CD4-positive, CD25-positive, alpha-beta regulatory T cell (primary cell): ENCODE data around the gene FLT1. TPM values are rescaled to one million over a fixed set of nuclear protein-coding genes. Genes with fewer than 3 reads are reported as not detected.

Experiments used
- ATAC-seq, 2 donors: fragments of 150-1000 bp; cut with Tn5 transposase; one replicate each; pipeline ENCODE4 v1.10.0; 2021; ENCODE audit warnings: low read depth in 2 of 2, moderate number of reproducible peaks in 2 of 2, moderate library complexity in 1 of 2
- DNase-seq, 3 donors: peaks; one replicate each; pipeline versions ENCODE4 v3.0.0 to v3.0.0-alpha.2; 2012 to 2022; ENCODE audit warnings: mixed read lengths in 1 of 3
- H3K27ac ChIP-seq: one replicate; pipeline ENCODE4 v1.7.0; 2013; ENCODE audit warnings: mild to moderate bottlenecking, low read length; ENCODE audit not compliant: insufficient read depth, poor library complexity, severe bottlenecking
- H3K27me3 ChIP-seq: one replicate; pipeline ENCODE4 v1.7.0; 2013; ENCODE audit warnings: low read length; ENCODE audit not compliant: control insufficient read depth, insufficient read depth
- H3K36me3 ChIP-seq: one replicate; pipeline ENCODE4 v1.7.0; 2013; ENCODE audit warnings: mild to moderate bottlenecking, low read length, moderate library complexity; ENCODE audit not compliant: control insufficient read depth, insufficient read depth
- H3K4me1 ChIP-seq: 2 replicates; pipeline ENCODE4 v1.7.0; 2013; ENCODE audit warnings: mild to moderate bottlenecking, low read length; ENCODE audit not compliant: insufficient read depth, control insufficient read depth, poor library complexity, severe bottlenecking
- H3K4me3 ChIP-seq: one replicate; pipeline ENCODE4 v1.7.0; 2013; ENCODE audit warnings: low read depth, mild to moderate bottlenecking, low read length, moderate library complexity
- H3K9me3 ChIP-seq, 2 experiments: 1 replicate in 1 of 2; 2 replicates in 1 of 2; pipeline ENCODE4 v1.7.0; 2013; ENCODE audit warnings: low read length in 2 of 2, mild to moderate bottlenecking in 1 of 2, moderate library complexity in 1 of 2; ENCODE audit not compliant: control insufficient read depth in 2 of 2
- H3K27ac Mint-ChIP-seq, 3 donors: one replicate each; pipeline ENCODE4 v1.8.0; 2020 to 2022; ENCODE audit warnings: mild to moderate bottlenecking in 3 of 3, mixed read lengths in 3 of 3, moderate library complexity in 2 of 3
- H3K27me3 Mint-ChIP-seq: one replicate; pipeline ENCODE4 v1.8.0; 2022; ENCODE audit warnings: mild to moderate bottlenecking, mixed read lengths
- H3K36me3 Mint-ChIP-seq: one replicate; pipeline ENCODE4 v1.8.0; 2020; ENCODE audit warnings: mixed read lengths
- H3K4me1 Mint-ChIP-seq, 4 donors: one replicate each; pipeline ENCODE4 v1.8.0; 2020 to 2022; ENCODE audit warnings: mixed read lengths in 4 of 4, mild to moderate bottlenecking in 1 of 4
- H3K4me3 Mint-ChIP-seq, 4 donors: one replicate each; pipeline ENCODE4 v1.8.0; 2020 to 2022; ENCODE audit warnings: mild to moderate bottlenecking in 4 of 4, mixed read lengths in 4 of 4, moderate library complexity in 3 of 4
- H3K9me3 Mint-ChIP-seq, 7 donors: one replicate each; pipeline ENCODE4 v1.8.0; 2020 to 2022; ENCODE audit warnings: mixed read lengths in 7 of 7, mild to moderate bottlenecking in 3 of 7, moderate library complexity in 2 of 7
- polyA plus RNA-seq, 4 donors: library from polyadenylated mRNA; unstranded; fragments of 300-500 nt; fragmentation: Illumina TruSeq; gene quantifications; one replicate each; pipeline ENCODE4 v1.2.3, GENCODE V29; 2021
- total RNA-seq: library from RNA; stranded (reverse); gene quantifications from one replicate; pipeline ENCODE4 v1.2.3, GENCODE V29; 2022

Gene FLT1
- total and polyA plus RNA-seq, 5 donors from 2014 or later: 0.11 to 0.89 (median 0.28) TPM; not detected in 2

DNA sequence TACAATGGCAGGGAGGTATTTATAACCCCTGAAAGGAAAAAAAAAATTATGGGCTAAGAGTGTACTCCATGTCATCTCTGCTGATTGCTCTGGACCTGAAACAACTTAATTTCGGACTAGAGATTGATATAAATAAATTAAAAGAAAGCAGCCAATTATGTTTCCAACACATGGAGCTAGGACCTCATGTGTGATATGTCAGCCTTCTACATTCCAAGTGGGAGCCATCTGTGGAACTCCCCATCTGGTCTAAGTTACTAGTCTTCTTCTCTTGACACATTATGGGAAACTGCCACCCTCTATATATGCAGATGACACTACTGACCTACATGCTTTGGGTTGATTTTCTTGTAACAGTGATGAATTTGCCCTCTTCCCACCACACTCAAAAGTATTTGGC lies 86.1 kb downstream of the FLT1 start:
- H3K9me3 Mint-ChIP-seq: no peaks in the 10 kb centered on the region
- H3K4me1 Mint-ChIP-seq: peaks cover 0 to 2% (median 0%) of the 10 kb centered on the region in 4 donors
- DNase-seq (no peak), ATAC-seq (no peak)
- H3K27ac ChIP-seq: no peak overlapping the region
- H3K9me3 ChIP-seq: no peaks in the 10 kb centered on the region
- no peaks in the 10 kb centered on the region for H3K36me3 Mint-ChIP-seq
- H3K27me3 Mint-ChIP-seq: peaks cover 20% of the 10 kb centered on the region
- H3K27me3 ChIP-seq: no peaks in the 10 kb centered on the region
- H3K4me3 Mint-ChIP-seq: no peak overlapping the region
- no peaks in the 10 kb centered on the region for H3K36me3 ChIP-seq
- no peak overlapping the region for H3K4me3 ChIP-seq
- no peaks in the 10 kb centered on the region for H3K4me1 ChIP-seq
- no peak overlapping the region for H3K27ac Mint-ChIP-seq

DNA sequence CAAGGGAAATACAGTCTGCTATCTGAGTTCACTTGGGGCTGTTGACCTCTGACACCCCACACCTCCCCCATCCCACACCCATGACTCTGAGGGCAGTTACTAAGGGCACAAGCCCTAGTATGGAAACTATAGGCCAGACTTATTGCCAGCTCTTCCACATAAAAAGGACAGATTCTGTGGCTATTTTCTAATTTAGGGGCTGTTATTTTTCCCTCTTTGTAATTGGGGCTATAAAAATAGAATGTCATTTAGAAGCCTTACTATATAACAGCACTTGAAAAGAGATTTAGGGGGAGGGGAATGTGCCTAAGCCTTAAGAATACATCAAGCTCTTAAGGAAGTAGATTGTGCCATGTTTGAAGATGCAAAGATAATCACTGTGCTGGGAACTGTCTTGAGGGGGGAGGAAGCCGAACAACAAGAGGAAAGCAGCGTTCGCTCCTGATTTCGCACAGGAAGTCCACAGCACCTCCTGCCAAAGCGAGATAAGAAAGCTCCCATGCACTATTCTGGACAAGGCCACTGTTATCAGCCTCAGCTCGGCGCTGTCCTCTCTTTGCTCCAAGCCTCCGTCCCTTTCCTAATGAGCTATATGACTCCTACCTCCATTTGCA lies 86.6 kb downstream of the FLT1 start:
- H3K27ac ChIP-seq: no peak overlapping the region
- Mint-ChIP-seq H3K9me3 (no peaks in the 10 kb centered on the region), H3K27me3 (peaks cover 22% of the 10 kb centered on the region), H3K4me3 (no peak overlapping the region), H3K27ac (no peak overlapping the region), H3K36me3 (no peaks in the 10 kb centered on the region), H3K4me1 (peaks cover 0 to 2% (median 0%) of the 10 kb centered on the region in 4 donors)
- no peaks in the 10 kb centered on the region for H3K36me3 ChIP-seq
- DNase-seq (no peak), ATAC-seq (no peak)
- H3K4me1 ChIP-seq: no peaks in the 10 kb centered on the region
- H3K4me3 ChIP-seq: no peak overlapping the region
- H3K27me3 ChIP-seq: no peaks in the 10 kb centered on the region
- no peaks in the 10 kb centered on the region for H3K9me3 ChIP-seq

DNA sequence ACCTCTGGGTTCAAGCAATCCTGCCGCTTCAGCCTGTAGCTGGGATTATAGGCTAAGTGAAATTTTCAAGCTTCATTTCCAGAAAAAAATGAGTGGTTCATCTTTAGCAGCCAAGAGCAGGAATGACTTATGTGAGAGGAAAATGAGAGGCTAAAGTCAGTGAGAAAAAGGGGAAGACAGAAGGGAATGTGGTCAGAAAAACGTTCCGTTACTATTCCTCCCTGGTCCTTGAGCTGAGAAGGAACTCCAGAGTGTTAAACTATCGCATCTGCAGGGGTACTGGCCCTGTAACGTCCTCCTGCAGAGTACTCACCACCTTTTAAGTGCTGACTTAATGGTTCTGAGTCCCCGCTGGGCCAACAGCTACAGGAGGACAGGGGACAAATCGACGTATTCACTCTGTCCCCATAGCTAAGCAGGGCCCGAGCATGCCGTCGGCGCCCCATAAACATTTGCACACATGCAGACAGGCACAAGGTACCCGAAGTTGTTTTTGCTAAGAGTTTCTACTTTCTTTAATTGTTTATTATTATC lies 88.1 kb downstream of the FLT1 start:
- ATAC-seq (no peak), DNase-seq (no peak)
- Mint-ChIP-seq H3K4me1 (peaks cover 0 to 2% (median 0%) of the 10 kb centered on the region in 4 donors), H3K36me3 (no peaks in the 10 kb centered on the region), H3K9me3 (no peaks in the 10 kb centered on the region), H3K4me3 (no peak overlapping the region), H3K27ac (no peak overlapping the region), H3K27me3 (peaks cover 27% of the 10 kb centered on the region)
- no peaks in the 10 kb centered on the region for H3K9me3 ChIP-seq
- H3K36me3 ChIP-seq: no peaks in the 10 kb centered on the region
- H3K4me3 ChIP-seq: no peak overlapping the region
- no peaks in the 10 kb centered on the region for H3K27me3 ChIP-seq
- no peak overlapping the region for H3K27ac ChIP-seq
- H3K4me1 ChIP-seq: no peaks in the 10 kb centered on the region

DNA sequence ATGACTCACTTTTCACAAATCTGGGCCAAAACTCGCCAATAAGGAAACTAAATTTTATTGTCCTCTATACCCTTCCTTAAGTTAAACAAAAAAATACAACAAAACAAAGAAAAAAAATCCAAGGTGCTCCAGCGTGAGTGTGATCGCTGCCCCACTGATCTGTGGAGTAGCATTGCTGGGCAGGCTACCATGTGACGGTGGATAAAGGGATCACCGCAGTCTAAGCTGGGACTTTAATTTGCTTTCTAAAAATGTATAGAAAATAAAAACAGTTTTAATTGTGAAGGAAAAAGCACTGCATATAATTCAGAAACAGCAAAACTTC lies 92.9 kb downstream of the FLT1 start:
- no peaks in the 10 kb centered on the region for H3K27me3 ChIP-seq
- no peaks in the 10 kb centered on the region for H3K9me3 ChIP-seq
- DNase-seq: no peak
- ATAC-seq: no peak
- H3K4me3 ChIP-seq: no peak overlapping the region
- no peaks in the 10 kb centered on the region for H3K36me3 ChIP-seq
- H3K4me1 ChIP-seq: no peaks in the 10 kb centered on the region
- H3K27me3 Mint-ChIP-seq: peaks cover 18% of the 10 kb centered on the region
- H3K9me3 Mint-ChIP-seq: no peaks in the 10 kb centered on the region
- no peaks in the 10 kb centered on the region for H3K36me3 Mint-ChIP-seq
- H3K4me1 Mint-ChIP-seq: no peaks in the 10 kb centered on the region
- no peak overlapping the region for H3K27ac ChIP-seq
- no peak overlapping the region for H3K27ac Mint-ChIP-seq
- H3K4me3 Mint-ChIP-seq: no peak overlapping the region

DNA sequence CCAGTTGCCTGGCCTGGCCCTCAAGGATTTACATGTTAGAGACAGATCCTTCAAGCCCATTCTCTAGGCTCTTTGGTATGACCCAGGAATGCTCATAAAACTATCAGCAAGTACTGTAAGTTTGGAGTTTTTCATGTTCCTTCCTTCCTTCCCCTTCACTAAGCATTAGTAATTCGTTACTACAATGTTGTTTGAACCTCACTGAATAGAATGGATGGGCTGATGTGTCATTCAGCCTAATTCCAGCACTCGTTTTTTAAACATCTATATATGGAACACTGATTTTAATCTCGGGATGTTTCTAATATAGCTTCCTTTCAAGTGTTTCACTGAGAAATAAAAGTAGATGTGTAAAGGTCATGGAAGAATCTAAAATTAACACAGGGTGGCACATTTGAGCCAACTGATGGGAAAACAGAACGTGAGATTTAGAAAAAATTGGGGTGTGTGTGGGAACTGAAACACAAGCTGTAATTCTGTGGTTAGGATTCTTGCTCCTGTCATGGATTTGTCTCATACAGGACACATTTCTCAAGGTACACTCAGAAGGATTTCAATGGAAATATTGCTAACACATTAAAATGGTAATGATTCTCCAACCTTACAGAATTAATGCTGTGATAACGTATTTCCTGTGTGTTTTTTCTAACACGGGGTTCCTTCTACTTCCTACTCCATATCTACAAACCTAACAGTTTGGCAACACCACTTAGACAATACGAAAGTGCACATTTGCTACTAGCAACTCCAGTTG lies 93.4 kb downstream of the FLT1 start:
- H3K4me1 ChIP-seq: no peaks in the 10 kb centered on the region
- Mint-ChIP-seq H3K4me1 (no peaks in the 10 kb centered on the region), H3K27ac (no peak overlapping the region), H3K9me3 (no peaks in the 10 kb centered on the region), H3K36me3 (no peaks in the 10 kb centered on the region), H3K27me3 (peaks cover 18% of the 10 kb centered on the region), H3K4me3 (no peak overlapping the region)
- no peak overlapping the region for H3K4me3 ChIP-seq
- ATAC-seq: no peak
- H3K27me3 ChIP-seq: no peaks in the 10 kb centered on the region
- no peak overlapping the region for H3K27ac ChIP-seq
- no peaks in the 10 kb centered on the region for H3K9me3 ChIP-seq
- no peaks in the 10 kb centered on the region for H3K36me3 ChIP-seq
- DNase-seq: no peak

DNA sequence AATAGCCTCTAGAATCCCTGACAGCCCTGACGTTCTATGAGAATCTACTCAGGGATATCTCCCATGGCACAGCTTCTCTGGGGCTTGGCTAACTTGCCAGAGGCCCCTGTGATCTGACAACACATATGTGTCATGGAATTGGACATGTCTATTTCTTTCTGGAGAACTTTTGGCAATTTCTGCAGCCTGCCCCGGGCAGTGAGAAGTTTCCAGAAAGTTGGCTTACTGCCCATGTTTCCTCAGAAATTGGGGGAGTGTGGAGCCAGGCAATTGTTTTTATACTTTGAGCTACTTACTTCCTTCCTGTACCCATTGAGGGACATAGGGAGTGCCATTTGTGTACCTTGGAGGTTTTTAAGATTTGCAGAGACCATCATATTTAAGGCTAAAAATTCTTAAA lies 98.9 kb downstream of the FLT1 start:
- Mint-ChIP-seq H3K4me1 (no peaks in the 10 kb centered on the region), H3K9me3 (no peaks in the 10 kb centered on the region), H3K4me3 (no peak overlapping the region), H3K27ac (no peak overlapping the region), H3K27me3 (no peaks in the 10 kb centered on the region), H3K36me3 (no peaks in the 10 kb centered on the region)
- Histone ChIP-seq H3K27me3 (no peaks in the 10 kb centered on the region), H3K4me3 (no peak overlapping the region), H3K4me1 (no peaks in the 10 kb centered on the region), H3K9me3 (no peaks in the 10 kb centered on the region), H3K27ac (no peak overlapping the region), H3K36me3 (no peaks in the 10 kb centered on the region)
- ATAC-seq (no peak), DNase-seq (no peak)

DNA sequence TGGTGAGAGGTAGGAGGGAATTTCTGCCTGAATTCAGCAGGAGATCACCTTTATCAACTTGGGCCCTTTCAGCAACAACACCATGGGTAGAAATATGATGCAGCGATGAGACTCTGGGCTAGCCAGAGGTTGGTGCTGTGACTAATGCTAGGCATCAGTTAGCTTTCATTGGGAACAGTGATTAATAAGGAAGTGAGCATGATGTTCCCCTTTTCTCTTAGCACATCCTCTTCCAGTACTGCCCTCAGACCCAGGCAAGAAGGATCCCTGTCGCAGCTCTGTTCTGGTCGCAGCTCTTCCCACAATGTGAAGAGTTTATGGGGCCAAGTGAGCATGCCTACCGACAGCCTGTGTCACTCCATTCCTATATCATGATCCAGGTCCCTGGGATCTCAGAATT lies 100.5 kb downstream of the FLT1 start:
- H3K27ac ChIP-seq: no peak overlapping the region
- DNase-seq (no peak), ATAC-seq (no peak)
- no peaks in the 10 kb centered on the region for H3K4me1 Mint-ChIP-seq
- H3K27me3 ChIP-seq: no peaks in the 10 kb centered on the region
- no peak overlapping the region for H3K27ac Mint-ChIP-seq
- no peaks in the 10 kb centered on the region for H3K36me3 ChIP-seq
- no peak overlapping the region for H3K4me3 Mint-ChIP-seq
- no peaks in the 10 kb centered on the region for H3K27me3 Mint-ChIP-seq
- no peak overlapping the region for H3K4me3 ChIP-seq
- H3K36me3 Mint-ChIP-seq: no peaks in the 10 kb centered on the region
- no peaks in the 10 kb centered on the region for H3K9me3 ChIP-seq
- no peaks in the 10 kb centered on the region for H3K4me1 ChIP-seq
- no peaks in the 10 kb centered on the region for H3K9me3 Mint-ChIP-seq
